GM23338 (cell line): ENCODE results near the gene TMEM234. TPM values are rescaled to one million over a fixed set of nuclear protein-coding genes. Genes with fewer than 3 reads are reported as not detected.

Experiments used
- CREB1 ChIP-seq: fragments of 250-450 bp; sonication (Bioruptor Pico); IDR thresholded peaks from 2 replicates; pipeline ENCODE4 v1.5.0; 2020; ENCODE audit warnings: low read depth, mild to moderate bottlenecking, moderate library complexity
- CTCF ChIP-seq, 2 experiments: fragments of 200-600 bp in 1 of 2; sonication (generic) in 1 of 2; conservative IDR thresholded peaks; 2 replicates each; pipeline versions ENCODE4 v1.5.1 to v1.6.1; 2016 to 2017; ENCODE audit warnings: antibody characterized with exemption in 2 of 2, low read depth in 2 of 2, mild to moderate bottlenecking in 2 of 2, moderate library complexity in 1 of 2
- ETS1 ChIP-seq: IDR thresholded peaks from 2 replicates; pipeline ENCODE4 v1.6.1; 2016; ENCODE audit warnings: antibody characterized with exemption
- EZH2 ChIP-seq: fragments of 200-600 bp; sonication (generic); IDR thresholded peaks from one replicate; pipeline ENCODE4 v1.8.0; 2017; ENCODE audit warnings: antibody characterized with exemption, mild to moderate bottlenecking, low read depth; ENCODE audit not compliant: unreplicated experiment
- EZH2phosphoT487 ChIP-seq: fragments of 200-600 bp; sonication (generic); IDR thresholded peaks from one replicate; pipeline ENCODE4 v1.8.1; 2018; ENCODE audit warnings: antibody characterized with exemption; ENCODE audit not compliant: unreplicated experiment
- JUNB ChIP-seq: IDR thresholded peaks from one replicate; pipeline ENCODE4 v1.6.1; 2016; ENCODE audit warnings: antibody characterized with exemption; ENCODE audit not compliant: unreplicated experiment
- NANOG ChIP-seq: IDR thresholded peaks from 2 replicates; pipeline ENCODE4 v1.6.1; 2016; ENCODE audit warnings: antibody characterized with exemption, borderline replicate concordance
- POLR2AphosphoS5 ChIP-seq: IDR thresholded peaks from 2 replicates; pipeline ENCODE4 v1.6.1; 2016; ENCODE audit warnings: antibody characterized with exemption, low read depth
- REST ChIP-seq: IDR thresholded peaks from one replicate; pipeline ENCODE4 v1.6.1; 2018; ENCODE audit warnings: antibody characterized with exemption; ENCODE audit not compliant: unreplicated experiment
- STAT1 ChIP-seq: IDR thresholded peaks from one replicate; pipeline ENCODE4 v1.6.1; 2016; ENCODE audit warnings: antibody characterized with exemption; ENCODE audit not compliant: unreplicated experiment
- ZNF114 ChIP-seq: fragments of 250-450 bp; sonication (Bioruptor Pico); IDR thresholded peaks from 2 replicates; pipeline ENCODE4 v1.5.0; 2020; ENCODE audit warnings: mild to moderate bottlenecking, moderate library complexity
- ZNF331 ChIP-seq: fragments of 250-450 bp; sonication (Bioruptor Pico); IDR thresholded peaks from 2 replicates; pipeline ENCODE4 v1.5.0; 2020; ENCODE audit warnings: low read depth, mild to moderate bottlenecking, moderate library complexity
- polyA plus RNA-seq: library from polyadenylated mRNA; unstranded; fragments of >200 nt; fragmentation: Nextera tagmentation; extraction: Ambion mirVana; gene quantifications from 2 replicates; pipeline ENCODE4 v1.2.1, GENCODE V29; 2016
- total RNA-seq: library from RNA; depleted of rRNA; stranded (reverse); fragments of >200 nt; shearing (Covaris generic); gene quantifications from 2 replicates; pipeline ENCODE4 v1.2.3, GENCODE V29; 2014

TMEM234 gene
- total and polyA plus RNA-seq, 2 experiments from 2014 or later = 4.7 to 8.2 TPM

- TF ChIP-seq REST (no peak), POLR2AphosphoS5 (no peak), JUNB (no peak), ETS1 (no peak), NANOG (no peak), ZNF331 (CRISPR knock-in tag) (no peak), EZH2 (no peak), EZH2phosphoT487 (no peak), CTCF (conservative IDR thresholded peaks at IDR 0.05; ENCODE audit: low read depth in 2 of 2) (no peak), ZNF114 (no peak), CREB1 (CRISPR knock-in tag) (no peak), STAT1 (no peak)
These were observed 34.5 kb upstream of the TMEM234 start (continued) for GRCh38 chr1:32256473-32257226.
